GM18517 (cell line): ENCODE measurements around the gene OTOS.

Experiments
- ATAC-seq: cut with Tn5 transposase; IDR thresholded peaks from one replicate; pipeline ENCODE4 v1.9.1; 2021; ENCODE audit warnings: mild to moderate bottlenecking, moderate library complexity; ENCODE audit not compliant: unreplicated experiment

The OTOS gene

GRCh38 chr2:240140511-240140910 lies at the start of gene OTOS:
Gene OTOS (minus strand): TSS chr2:240140658. CDS start chr2:240140326, 332 bp downstream.
- ATAC-seq = no peak

- no peak for ATAC-seq
These were observed 49.2 kb upstream of the OTOS start for GRCh38 chr2:240189686-240190085.

GRCh38 chr2:240187989-240188590 lies 47.6 kb upstream of the OTOS start:
- no peak for ATAC-seq

GRCh38 chr2:240186191-240186725 lies 45.8 kb upstream of the OTOS start:
- ATAC-seq = no peak

- ATAC-seq = no peak
These were observed 44.2 kb upstream of the OTOS start for GRCh38 chr2:240184656-240185055.

GRCh38 chr2:240183875-240184590 lies 43.6 kb upstream of the OTOS start:
- no peak for ATAC-seq

- ATAC-seq = no peak
These were observed 42.8 kb upstream of the OTOS start for GRCh38 chr2:240183006-240183874.

GRCh38 chr2:240182476-240182875 lies 42.0 kb upstream of the OTOS start:
- ATAC-seq = no peak

- no peak for ATAC-seq
These were observed 41.5 kb upstream of the OTOS start for GRCh38 chr2:240182001-240182400.

- no peak for ATAC-seq
These were observed 39.6 kb upstream of the OTOS start for GRCh38 chr2:240179941-240180666.

GRCh38 chr2:240179186-240179815 lies 38.8 kb upstream of the OTOS start:
- no peak for ATAC-seq

GRCh38 chr2:240178564-240178963 lies 38.1 kb upstream of the OTOS start:
- ATAC-seq = no peak

GRCh38 chr2:240174496-240174895 lies 34.0 kb upstream of the OTOS start:
- no peak for ATAC-seq

GRCh38 chr2:240172071-240172895 lies 31.8 kb upstream of the OTOS start:
- ATAC-seq = no peak

- ATAC-seq = no peak
These were observed 30.4 kb upstream of the OTOS start for GRCh38 chr2:240170883-240171282.

- ATAC-seq = no peak
These were observed 29.9 kb upstream of the OTOS start for GRCh38 chr2:240170354-240170735.

- no peak for ATAC-seq
These were observed 29.3 kb upstream of the OTOS start for GRCh38 chr2:240169486-240170353.

GRCh38 chr2:240168546-240169361 lies 28.3 kb upstream of the OTOS start:
- ATAC-seq = no peak
